ENCODE results near the gene CMPK2.

CMPK2 gene

DNA sequence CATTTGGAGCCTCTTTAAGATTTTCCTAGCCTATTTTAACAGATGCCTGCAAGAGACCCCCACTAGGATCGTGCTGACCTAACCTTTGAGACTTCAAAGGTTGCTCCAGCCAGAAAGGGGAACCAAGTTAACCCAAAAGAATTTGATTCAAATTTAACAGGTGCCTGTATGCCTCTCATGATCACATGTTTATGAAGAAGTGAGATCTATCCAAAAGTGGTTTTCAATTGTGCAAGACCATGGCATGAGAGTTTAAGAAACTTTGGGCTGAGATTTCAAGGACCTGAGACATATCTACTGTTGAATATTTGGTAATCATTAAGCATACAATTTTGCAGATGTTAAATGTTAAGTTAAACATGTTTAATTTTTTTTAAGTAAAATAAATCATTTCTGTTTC, 10.6 kb upstream of the CMPK2 start:
- no peak for DNase-seq (ENCODE audit: extremely low spot score)
- TF ChIP-seq CTCF (IDR thresholded peaks at IDR 0.05; ENCODE audit: control extremely low read depth, extremely low read depth, low read depth, missing control alignments), result no peak
- ChIA-PET POLR2A (no interaction called here), CTCF (interaction anchor here (0.9 to 2.2 kb wide), 6 partner anchors 9 to 40 kb away, joined by 3 to 8 read pairs (median 4); no protein-coding TSS in a partner anchor)

GRCh38 chr2:6874032-6874431, 8.3 kb upstream of the CMPK2 start:
- POLR2A ChIA-PET, result no interaction called here
- DNase-seq (ENCODE audit: extremely low spot score), result no peak
- CTCF ChIA-PET, result no interaction called here
- TF ChIP-seq CTCF (IDR thresholded peaks at IDR 0.05; ENCODE audit: control extremely low read depth, extremely low read depth, low read depth, missing control alignments), result no peak

GRCh38 chr2:6872394-6872793, 6.7 kb upstream of the CMPK2 start:
- ChIA-PET POLR2A (no interaction called here), CTCF (interaction anchor here (0.8 to 1.6 kb wide), 6 partner anchors 10 to 47 kb away, joined by 3 read pairs; no protein-coding TSS in a partner anchor)
- DNase-seq (ENCODE audit: extremely low spot score), result no peak
- no peak for TF ChIP-seq CTCF (IDR thresholded peaks at IDR 0.05; ENCODE audit: control extremely low read depth, extremely low read depth, low read depth, missing control alignments)

DNA sequence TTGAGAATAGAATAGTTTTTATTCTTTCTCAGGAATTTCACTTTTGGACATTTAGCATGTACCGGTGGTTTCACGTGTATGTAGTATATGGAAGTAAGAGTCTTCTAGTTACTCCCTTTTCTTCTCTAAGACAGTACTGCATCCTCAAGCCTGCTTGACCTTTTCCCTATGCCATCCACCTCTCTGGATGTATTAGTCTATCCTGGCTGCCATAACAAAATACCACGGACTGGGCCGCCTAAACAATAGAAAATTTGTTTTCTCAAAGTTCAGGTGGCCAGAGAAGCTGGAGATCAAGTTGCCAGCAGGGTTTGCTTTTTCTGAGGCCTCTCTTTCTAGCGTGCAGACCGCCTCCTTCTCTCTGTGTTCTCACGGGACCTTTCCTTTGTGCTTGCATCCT, 1.3 kb upstream of the CMPK2 start:
- CTCF ChIA-PET, result interaction anchor here (1.1 to 2.8 kb wide), 3 partner anchors 10 to 30 kb away, joined by 3 to 12 read pairs (median 8); partner anchors contain the start of gene RSAD2

GRCh38 chr2:6866275-6866671, 566 bp upstream of the CMPK2 start:
- ChIA-PET CTCF (interaction anchor here (1.1 to 2.8 kb wide), 4 partner anchors 10 to 50 kb away, joined by 3 to 12 read pairs (median 6); partner anchors contain the start of gene RSAD2), POLR2A (no interaction called here)
- TF ChIP-seq CTCF (IDR thresholded peaks at IDR 0.05; ENCODE audit: control extremely low read depth, extremely low read depth, low read depth, missing control alignments), result peak; percentile 51
- DNase-seq (ENCODE audit: extremely low spot score), result peak; percentile 38

More for the DNA sequence above, 1.3 kb upstream of the CMPK2 start:
- DNase-seq (ENCODE audit: extremely low spot score), result no peak
- POLR2A ChIA-PET, result no interaction called here
- TF ChIP-seq CTCF (IDR thresholded peaks at IDR 0.05; ENCODE audit: control extremely low read depth, extremely low read depth, low read depth, missing control alignments), result no peak

- CTCF ChIA-PET, result interaction anchor here (0.9 to 1.6 kb wide), 5 partner anchors 25 to 180 kb away, joined by 3 read pairs; no protein-coding TSS in a partner anchor
- POLR2A ChIA-PET, result no interaction called here
- DNase-seq (ENCODE audit: extremely low spot score), result no peak
- TF ChIP-seq CTCF (IDR thresholded peaks at IDR 0.05; ENCODE audit: control extremely low read depth, extremely low read depth, low read depth, missing control alignments), result no peak
Measured at GRCh38 chr2:6864923-6865345, 773 bp downstream of the CMPK2 start.
